ENCODE measurements around the gene IRAK1BP1.
A peak's percentile ranks its signal among the peaks of the same experiment; 100 is the strongest.
"Not testable (repeated sequence)": the region's sequence is repeated elsewhere in the genome, so short reads cannot be mapped to it uniquely, and the experiment has no call there.

IRAK1BP1 gene

GRCh38 chr6:78867370-78868040 is at the start of gene IRAK1BP1:
Gene IRAK1BP1, plus strand, starts transcription at chr6:78867551. Its CDS starts 26 bp downstream, at chr6:78867577.
- DNase-seq (ENCODE audit: low read depth in 3 of 3), result peak; percentile 65 to 82 (median 69)

GRCh38 chr6:78824045-78824444 is 43.3 kb upstream of the IRAK1BP1 start:
- no peak for DNase-seq (ENCODE audit: low read depth in 3 of 3)

- DNase-seq (ENCODE audit: low read depth in 3 of 3), result no peak
These were observed 37.9 kb upstream of the IRAK1BP1 start for GRCh38 chr6:78829407-78829806.

GRCh38 chr6:78830805-78831204 is 36.5 kb upstream of the IRAK1BP1 start:
- no peak for DNase-seq (ENCODE audit: low read depth in 3 of 3)

GRCh38 chr6:78831492-78831891 is 35.9 kb upstream of the IRAK1BP1 start:
- DNase-seq (ENCODE audit: low read depth in 3 of 3), result no peak

GRCh38 chr6:78832091-78832808 is 35.1 kb upstream of the IRAK1BP1 start:
- no peak for DNase-seq (ENCODE audit: low read depth in 3 of 3)

- DNase-seq (ENCODE audit: low read depth in 3 of 3), result no peak
These were observed 31.5 kb upstream of the IRAK1BP1 start for GRCh38 chr6:78835817-78836216.

GRCh38 chr6:78836598-78836997 is 30.8 kb upstream of the IRAK1BP1 start:
- DNase-seq (ENCODE audit: low read depth in 3 of 3), result no peak

GRCh38 chr6:78841111-78841510 is 26.2 kb upstream of the IRAK1BP1 start:
- DNase-seq (ENCODE audit: low read depth in 3 of 3), result no peak

GRCh38 chr6:78842953-78843352 is 24.4 kb upstream of the IRAK1BP1 start:
- no peak for DNase-seq (ENCODE audit: low read depth in 3 of 3)

- DNase-seq (ENCODE audit: low read depth in 3 of 3), result no peak
These were observed 22.5 kb upstream of the IRAK1BP1 start for GRCh38 chr6:78844899-78845298.

- DNase-seq (ENCODE audit: low read depth in 3 of 3), result no peak
These were observed 21.8 kb upstream of the IRAK1BP1 start for GRCh38 chr6:78845567-78845966.

- DNase-seq (ENCODE audit: low read depth in 3 of 3), result no peak
These were observed 16.7 kb upstream of the IRAK1BP1 start for GRCh38 chr6:78850621-78851020.

- DNase-seq (ENCODE audit: low read depth in 3 of 3), result no peak
These were observed 16.2 kb upstream of the IRAK1BP1 start for GRCh38 chr6:78851156-78851555.

GRCh38 chr6:78854546-78854945 is 12.8 kb upstream of the IRAK1BP1 start:
- DNase-seq (ENCODE audit: low read depth in 3 of 3), result no peak

GRCh38 chr6:78858339-78858938 is 8.9 kb upstream of the IRAK1BP1 start:
- not testable (repeated sequence) for DNase-seq (ENCODE audit: low read depth in 3 of 3)

- DNase-seq (ENCODE audit: low read depth in 3 of 3), result no peak
These were observed 5.8 kb upstream of the IRAK1BP1 start for GRCh38 chr6:78861509-78861908.

- DNase-seq (ENCODE audit: low read depth in 3 of 3), result no peak
These were observed 3.8 kb upstream of the IRAK1BP1 start for GRCh38 chr6:78863576-78863975.

- no peak for DNase-seq (ENCODE audit: low read depth in 3 of 3)
These were observed 2.4 kb upstream of the IRAK1BP1 start for GRCh38 chr6:78864957-78865356.

GRCh38 chr6:78867020-78867369 is 356 bp upstream of the IRAK1BP1 start:
- DNase-seq (ENCODE audit: low read depth in 3 of 3), result peak in 1 of 3 experiments; percentile 0

GRCh38 chr6:78868116-78868515 is 765 bp downstream of the IRAK1BP1 start:
- DNase-seq (ENCODE audit: low read depth in 3 of 3), result no peak

GRCh38 chr6:78875505-78875904 is 8.2 kb downstream of the IRAK1BP1 start:
- no peak for DNase-seq (ENCODE audit: low read depth in 3 of 3)

GRCh38 chr6:78883651-78884050 is 16.3 kb downstream of the IRAK1BP1 start:
- no peak for DNase-seq (ENCODE audit: low read depth in 3 of 3)

All from stimulated activated CD4-positive, alpha-beta T cell treated with anti-CD3 and anti-CD28 coated beads, TNF-alpha, amount 100 ng/mL, for 24 hours (primary cell).